ENCODE results near the gene TVP23C.
"Not testable (repeated sequence)": the region's sequence is repeated elsewhere in the genome, so short reads cannot be mapped to it uniquely, and the experiment has no call there.

GRCh38 chr17:15526292-15527218, 36.7 kb downstream of the TVP23C start:
- not testable (repeated sequence) for TF ChIP-seq PKNOX1 (IDR thresholded peaks at IDR 0.05); SP1 (IDR thresholded peaks at IDR 0.05); ELF4 (IDR thresholded peaks at IDR 0.05); FOXK2 (IDR thresholded peaks at IDR 0.05); HDGF (IDR thresholded peaks at IDR 0.05; ENCODE audit: borderline replicate concordance); FOXM1 (IDR thresholded peaks at IDR 0.05; ENCODE audit: borderline replicate concordance); FOXA1 (IDR thresholded peaks at IDR 0.05); BHLHE40 (IDR thresholded peaks at IDR 0.05; ENCODE audit: borderline replicate concordance); LEF1 (IDR thresholded peaks at IDR 0.05; ENCODE audit: borderline replicate concordance); CTBP1 (IDR thresholded peaks at IDR 0.05; ENCODE audit: borderline replicate concordance); NFRKB (IDR thresholded peaks at IDR 0.05)

All from HEK293T (cell line).